ACHN (cell line): ENCODE measurements around the gene GABRB3.

Experiments used
- DNase-seq: peaks from one replicate; pipeline ENCODE4 v3.0.0-alpha.2; 2015
- in situ Hi-C: cut with HindIII; loops from 2 replicates; pipeline ENCODE4 v1.10.0; 2017; ENCODE audit warnings: low sequenced_read_pairs, low pct_ligation_motif_present, low pct_unique_long_range_greater_than_20kb

GABRB3 gene

GRCh38 chr15:26516102-26516980 is 256.5 kb downstream of the GABRB3 start:
- DNase-seq, result no peak
- in situ Hi-C loops, result no loop called here

- DNase-seq, result no peak
These were observed 268.9 kb downstream of the GABRB3 start for GRCh38 chr15:26504009-26504408.

More at GRCh38 chr15:26504009-26504408, 268.9 kb downstream of the GABRB3 start:
- in situ Hi-C loops, result no loop called here
